Measurements from ENCODE around the gene NKTR.

Gene NKTR

GRCh38 chr3:42694366-42694765 is 93.9 kb downstream of the NKTR start:
- no peak for DNase-seq (ENCODE audit: low read depth in 2 of 2)

GRCh38 chr3:42696356-42697288 is 96.1 kb downstream of the NKTR start:
- DNase-seq (ENCODE audit: low read depth in 2 of 2), result no peak

DNA sequence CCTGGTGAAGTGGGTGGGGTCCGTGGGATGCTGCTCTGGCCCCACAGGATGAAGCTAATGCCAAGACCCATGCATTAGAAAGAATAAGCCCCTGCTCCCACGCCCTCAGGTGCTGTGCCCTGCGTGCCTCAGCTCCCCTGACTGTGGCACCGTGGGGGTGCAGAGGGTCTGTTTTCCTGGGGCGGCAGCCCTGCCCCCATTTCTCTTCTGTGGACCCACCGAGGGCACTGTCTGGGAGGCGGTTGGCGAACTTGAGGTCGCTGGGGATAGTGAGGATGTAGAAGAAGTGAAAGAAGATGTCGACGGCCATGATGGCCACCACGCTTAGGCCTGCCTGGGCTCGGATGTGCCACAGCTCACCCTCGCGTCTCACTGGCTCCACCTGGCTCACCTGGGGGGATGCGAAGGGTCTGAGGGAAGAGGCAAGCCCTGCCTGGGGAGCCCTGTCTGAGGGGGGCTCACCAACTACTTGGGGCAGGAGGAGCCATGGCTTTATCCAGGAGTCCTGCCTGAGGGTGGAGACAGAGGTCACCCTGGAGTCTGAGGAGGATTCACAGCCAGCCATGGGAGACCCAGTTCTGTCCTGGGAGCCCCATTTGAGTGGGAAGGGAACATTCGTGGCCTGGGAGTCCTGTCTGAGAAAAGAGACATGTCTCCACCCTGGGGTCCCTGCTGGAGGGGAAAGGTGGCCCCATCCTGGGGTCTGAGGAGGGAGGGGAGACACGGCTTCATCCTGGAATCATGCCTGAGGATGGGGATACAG is 97.0 kb downstream of the NKTR start:
- no peak for DNase-seq (ENCODE audit: low read depth in 2 of 2)

All from fibroblast of skin of left biceps (primary cell).